Left cardiac atrium (tissue), 4 donors: Measurements from ENCODE around the gene RAB28. TPM values are rescaled to one million over a fixed set of nuclear protein-coding genes. Genes with fewer than 3 reads are reported as not detected.

Experiments
- ATAC-seq, 2 donors: fragments of 200-7000 bp; cut with Tn5 transposase; one replicate each; pipeline ENCODE4 v1.9.1; 2020; ENCODE audit warnings: mild to moderate bottlenecking in 2 of 2, moderate library complexity in 2 of 2
- DNase-seq: peaks from one replicate; pipeline ENCODE4 v3.0.0-alpha.2; 2020
- intact Hi-C, 2 donors: fragments of 100-400 bp; cut with DNase I; formaldehyde crosslinking; loops; one replicate each; pipeline versions ENCODE4 v1.14.1 to v1.15.1; 2022 to 2023
- total RNA-seq, 2 donors: library from RNA; stranded (reverse); fragmentation: NEBNext Ultra II Directional; extraction: Animal tissue kit (Norgen Biotek cat#: 25700); gene quantifications; one replicate each; pipeline ENCODE4 v1.2.1, GENCODE V29; 2021
- donor health status: DM: no; HTN: yes; CAD: no.
- donor health status: DM: no; HTN: yes; CAD: no; lungs with severe emphysema.
- donor health status: DM: yes; HTN: yes; CAD: no.
- donor health status: Dilated cardiomyopathy.

The RAB28 gene
- total RNA-seq, 2 donors from 2014 or later, result 15.9 to 18.5 TPM

DNA sequence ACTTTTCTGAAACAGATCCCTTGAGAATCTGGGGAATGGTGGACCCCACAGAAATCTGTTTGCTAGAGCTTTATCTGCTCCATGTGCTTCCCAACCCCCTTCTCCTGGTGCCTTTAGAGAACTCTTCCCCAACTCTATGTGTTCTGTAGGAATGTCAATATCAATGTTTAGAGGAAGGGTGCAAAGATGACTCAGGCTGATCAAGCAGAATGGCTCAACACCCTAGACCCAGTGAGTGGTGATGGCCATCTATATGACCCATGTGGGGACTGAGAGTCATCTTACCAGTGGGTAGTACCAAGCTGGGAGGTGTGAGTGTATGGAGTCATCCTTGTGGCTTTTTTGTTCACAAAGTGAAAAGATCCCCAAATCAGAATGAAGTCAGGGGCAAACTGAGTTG, 143.5 kb downstream of the RAB28 start:
- DNase-seq (no peak), ATAC-seq (no peak)
- intact Hi-C loops, result no loop called here

DNA sequence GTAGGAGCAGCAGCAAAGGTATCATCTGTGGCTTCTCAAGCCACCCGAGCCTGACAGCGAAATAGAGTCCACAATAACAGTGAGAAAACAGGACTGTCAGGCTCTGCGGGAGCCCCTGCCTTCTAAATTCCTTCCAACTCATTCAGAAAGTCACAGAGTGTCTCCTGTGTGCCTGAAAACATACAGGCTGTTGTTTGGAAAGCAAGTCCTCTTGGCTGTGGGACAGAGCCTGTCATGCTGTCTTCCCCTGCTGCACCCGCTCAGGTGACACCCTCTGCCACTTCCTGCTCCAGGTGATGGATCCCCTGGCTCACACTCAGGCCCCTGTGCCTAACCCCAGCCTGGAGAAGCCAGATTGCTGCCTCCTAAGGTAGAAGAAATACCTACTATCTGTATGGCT, 152.3 kb downstream of the RAB28 start:
- ATAC-seq (no peak), DNase-seq (no peak)
- intact Hi-C loops, result no loop called here

GRCh38 chr4:13329963-13330362, 154.2 kb downstream of the RAB28 start:
- ATAC-seq, result no peak
- DNase-seq, result no peak
- intact Hi-C loops, result no loop called here

- DNase-seq (no peak), ATAC-seq (no peak)
- intact Hi-C loops, result no loop called here
Observed at GRCh38 chr4:13329340-13329850, 154.7 kb downstream of the RAB28 start.

DNA sequence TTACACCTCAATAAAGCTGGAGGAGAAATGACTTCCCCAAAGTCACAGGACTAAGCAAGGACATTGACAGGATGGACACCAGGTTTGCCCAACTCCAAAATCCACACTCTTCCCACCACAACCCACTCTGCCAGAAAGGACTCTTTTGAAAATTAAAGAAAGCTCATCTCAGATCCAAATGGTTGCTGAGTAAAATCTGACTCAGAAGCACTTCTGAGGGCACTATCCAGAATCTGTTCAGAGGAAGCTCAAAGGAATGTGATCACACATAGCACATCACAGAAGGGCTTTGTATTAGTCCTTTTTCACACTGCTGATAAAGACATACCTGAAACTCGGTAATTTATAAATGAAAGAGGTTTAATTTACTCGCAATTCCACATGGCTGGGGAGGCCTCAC, 155.5 kb downstream of the RAB28 start:
- intact Hi-C loops, result no loop called here
- DNase-seq, result no peak
- ATAC-seq, result no peak

DNA sequence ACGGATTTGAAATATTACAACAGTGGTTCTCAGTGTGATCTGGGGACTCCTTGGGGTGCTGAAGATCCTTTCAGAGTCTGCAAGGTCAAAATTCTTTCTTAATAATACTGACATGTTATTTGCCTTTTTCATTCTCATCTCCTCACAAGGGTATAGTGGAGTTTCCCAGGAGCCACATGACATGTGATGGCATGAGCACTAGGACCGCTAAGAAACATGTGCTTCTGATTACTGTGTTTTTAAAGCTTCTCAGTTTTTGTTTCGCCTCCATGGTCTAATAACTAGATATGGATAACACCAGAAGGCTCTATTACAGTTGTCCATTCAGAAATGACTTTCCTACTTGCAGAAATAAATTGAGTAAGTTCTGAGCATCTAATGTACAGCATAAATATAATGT, 156.1 kb downstream of the RAB28 start:
- ATAC-seq (no peak), DNase-seq (no peak)
- intact Hi-C loops, result no loop called here

DNA sequence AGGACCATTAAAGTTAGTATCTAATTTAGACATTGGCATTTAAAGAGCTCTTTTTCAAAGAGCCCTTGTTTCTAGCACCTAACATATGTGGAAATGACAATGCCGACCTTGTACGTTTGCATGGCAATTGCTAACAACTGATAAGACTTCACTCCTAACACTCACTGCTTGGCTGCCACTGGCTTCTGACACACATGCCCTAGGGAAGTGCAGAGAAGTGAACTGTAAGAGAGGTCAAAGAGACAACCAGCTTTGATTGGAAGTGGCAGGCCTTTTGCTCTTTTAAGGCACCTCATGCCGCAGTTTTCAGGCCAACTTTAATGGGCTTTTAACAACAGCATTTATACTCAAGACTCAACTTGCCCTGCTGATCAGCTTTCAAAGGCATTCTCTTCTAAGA, 158.4 kb downstream of the RAB28 start:
- ATAC-seq, result peak in 1 of 2 donors; percentile 67
- intact Hi-C loops, result no loop called here
- no peak for DNase-seq

DNA sequence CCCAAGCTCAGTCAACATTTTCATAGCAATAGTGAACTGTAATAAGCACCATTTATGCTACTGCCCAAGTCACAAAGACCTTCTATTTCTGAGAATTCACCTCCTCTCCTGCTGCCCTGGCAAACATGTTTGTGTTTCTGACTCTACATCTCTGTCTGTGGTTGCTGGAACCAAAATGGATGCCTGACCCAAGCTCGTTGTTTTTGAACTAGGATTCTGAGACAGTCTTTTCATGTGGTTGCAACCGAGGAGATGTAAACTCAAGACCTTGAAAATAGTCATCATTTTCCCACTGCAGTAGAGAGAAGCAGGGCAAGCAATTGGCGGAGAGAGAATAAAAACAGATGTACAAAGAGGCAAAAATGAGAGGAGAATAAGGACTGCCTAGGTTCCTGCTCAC, 160.2 kb downstream of the RAB28 start:
- ATAC-seq (no peak), DNase-seq (no peak)
- intact Hi-C loops, result no loop called here

- DNase-seq, result no peak
- intact Hi-C loops, result no loop called here
- ATAC-seq, result peak in 1 of 2 donors; percentile 23
Observed at GRCh38 chr4:13322681-13323101, 161.4 kb downstream of the RAB28 start.

Other genes with a start within 250 kb of the RAB28 start
- not detected for gene NKX3-2, start 60.2 kb upstream of the RAB28 start, total RNA-seq
- 10 to 100 TPM; 19.4 to 20.2 TPM for gene BOD1L1, start 143.4 kb upstream of the RAB28 start, total RNA-seq